Endothelial cell of umbilical vein (primary cell): Measurements from ENCODE around the gene FMNL1. TPM values are rescaled to one million over a fixed set of nuclear protein-coding genes. Genes with fewer than 3 reads are reported as not detected.

Experiments used
- BruUV-seq: library from RNA; stranded (reverse); fragments of 400-500 nt; replicated peaks from 2 replicates; lab custom pipeline; 2021; lab: Mats Ljungman, UMichigan
- CTCF ChIA-PET: fragments of 300-600, 350-600 bp; sonication (Branson Sonifier 250); formaldehyde crosslinking; loops from one replicate; lab custom pipeline; 2021; ENCODE audit warnings: antibody characterized with exemption, inconsistent platforms; lab: Charles Lee
- POLR2A ChIA-PET: fragments of 300-600, 350-600 bp; sonication (Branson Sonifier 250); formaldehyde crosslinking; loops from one replicate; lab custom pipeline; 2021; ENCODE audit warnings: antibody characterized with exemption, inconsistent platforms; lab: Charles Lee
- DNase-seq: peaks from one replicate; pipeline ENCODE4 v3.0.0-alpha.2; 2011; ENCODE audit warnings: low read depth, low spot score
- FAIRE-seq: peaks from 2 replicates; lab custom pipeline; 2011; peaks lifted over from hg19 to GRCh38; lab: Jason Lieb, UNC
- H2AFZ ChIP-seq: 2 replicates; pipeline ENCODE4 v1.6.0; 2012; ENCODE audit warnings: low read depth, low read length, control low read depth, inconsistent platforms
- H3K27ac ChIP-seq: 2 replicates; pipeline ENCODE4 v1.5.1; 2011; ENCODE audit warnings: low read depth, mild to moderate bottlenecking, control low read depth, low read length, moderate library complexity; ENCODE audit not compliant: insufficient read depth
- H3K27me3 ChIP-seq, 2 experiments: 2 replicates each; pipeline versions ENCODE4 v1.6.0 to v1.6.1; 2011; ENCODE audit warnings: low read length in 2 of 2, mixed read lengths in 1 of 2; ENCODE audit not compliant: control insufficient read depth in 2 of 2, insufficient read depth in 2 of 2
- H3K36me3 ChIP-seq, 2 experiments: 2 replicates in 1 of 2; 3 replicates in 1 of 2; pipeline ENCODE4 v1.5.1; 2011; ENCODE audit warnings: low read length in 2 of 2, mild to moderate bottlenecking in 1 of 2, moderate library complexity in 1 of 2; ENCODE audit not compliant: control insufficient read depth in 2 of 2, insufficient read depth in 2 of 2; ENCODE audit errors: extremely low read depth in 1 of 2
- H3K4me1 ChIP-seq: 3 replicates; pipeline ENCODE4 v1.5.1; 2011; ENCODE audit warnings: mild to moderate bottlenecking, low read length; ENCODE audit not compliant: control insufficient read depth, insufficient read depth; ENCODE audit errors: extremely low read depth
- H3K4me2 ChIP-seq: 2 replicates; pipeline ENCODE4 v1.6.1; 2011; ENCODE audit warnings: low read length, control low read depth, mixed read lengths; ENCODE audit not compliant: insufficient read depth
- H3K4me3 ChIP-seq, 3 experiments: fragments of 200-600 bp in 1 of 3; sonication (generic), shearing (Covaris generic) in 1 of 3; replicated peaks in 1 of 3; 2 replicates each; pipeline ENCODE4 v1.5.1; 2011 to 2016; ENCODE audit warnings: control low read depth in 3 of 3, low read length in 3 of 3, mild to moderate bottlenecking in 2 of 3, inconsistent platforms in 1 of 3, low read depth in 1 of 3, moderate library complexity in 1 of 3; ENCODE audit not compliant: insufficient read depth in 1 of 3
- H3K79me2 ChIP-seq: 2 replicates; pipeline ENCODE4 v1.6.0; 2012; ENCODE audit warnings: low read length, inconsistent platforms; ENCODE audit not compliant: control insufficient read depth, insufficient read depth
- H3K9ac ChIP-seq: replicated peaks from 2 replicates; pipeline ENCODE3; 2011; ENCODE audit warnings: low read length, control low read depth; ENCODE audit not compliant: insufficient read depth; ENCODE audit errors: extremely low read depth
- H3K9me1 ChIP-seq: replicated peaks from 3 replicates; pipeline ENCODE4 v1.6.0; 2011; ENCODE audit warnings: mild to moderate bottlenecking, low read length; ENCODE audit not compliant: control insufficient read depth, insufficient read depth; ENCODE audit errors: extremely low read depth
- H3K9me3 ChIP-seq: replicated peaks from 2 replicates; pipeline ENCODE4 v1.5.1; 2012; ENCODE audit warnings: low read length, inconsistent platforms; ENCODE audit not compliant: control insufficient read depth, insufficient read depth
- H4K20me1 ChIP-seq: replicated peaks from 2 replicates; pipeline ENCODE3; 2011; ENCODE audit warnings: mild to moderate bottlenecking, low read length; ENCODE audit not compliant: control insufficient read depth, insufficient read depth; ENCODE audit errors: extremely low read depth
- EZH2 ChIP-seq: IDR thresholded peaks from 2 replicates; pipeline ENCODE4 v1.6.1; 2012; ENCODE audit warnings: borderline replicate concordance, low read depth, mild to moderate bottlenecking, moderate library complexity, low read length, inconsistent platforms; ENCODE audit not compliant: severe bottlenecking
- FOS ChIP-seq: IDR thresholded peaks from 2 replicates; pipeline ENCODE4 v1.6.1; 2011; ENCODE audit warnings: mild to moderate bottlenecking, low read length, moderate library complexity, borderline replicate concordance; ENCODE audit not compliant: insufficient read depth
- GATA2 ChIP-seq: IDR thresholded peaks from 2 replicates; pipeline ENCODE4 v1.7.0; 2011; ENCODE audit warnings: low read depth, mild to moderate bottlenecking, moderate library complexity, mixed read lengths, low read length; ENCODE audit not compliant: insufficient read length, insufficient read depth
- JUN ChIP-seq: IDR thresholded peaks from 2 replicates; pipeline ENCODE4 v1.6.1; 2011; ENCODE audit warnings: borderline replicate concordance, low read depth; ENCODE audit not compliant: insufficient read length, insufficient read depth
- MYC ChIP-seq: IDR thresholded peaks from one replicate; pipeline ENCODE4 v1.6.1; 2011; ENCODE audit warnings: mild to moderate bottlenecking, low read depth, low read length
- POLR2A ChIP-seq: IDR thresholded peaks from 2 replicates; pipeline ENCODE4 v1.6.1; 2012; ENCODE audit warnings: low read depth, mild to moderate bottlenecking, control low read depth, low read length
- POLR2AphosphoS5 ChIP-seq: IDR thresholded peaks from 2 replicates; pipeline ENCODE4 v1.6.1; 2012; ENCODE audit warnings: low read depth, mild to moderate bottlenecking, control low read depth, low read length, moderate library complexity; ENCODE audit not compliant: insufficient read depth
- dilution Hi-C: fragments of 300-500 bp; cut with MboI; formaldehyde crosslinking; loops from one replicate; pipeline ENCODE4 v1.15.0; 2019; ENCODE audit warnings: low sequenced_read_pairs; ENCODE audit not compliant: extremely low pct_ligation_motif_present
- intact Hi-C: fragments of 100-400 bp; cut with micrococcal nuclease; formaldehyde crosslinking; loops from one replicate; pipeline ENCODE4 v1.10.0; 2022
- polyA plus RNA-seq, 4 experiments: library from polyadenylated mRNA; depleted of rRNA in 3 of 4; stranded (reverse) in 3 of 4; unstranded in 1 of 4; fragments of >200 nt; gene quantifications; 2 replicates each; pipeline versions ENCODE4 v1.2.1 to v1.2.3, GENCODE V29; 2011 to 2012; ENCODE audit warnings: missing spikeins in 1 of 4
- total RNA-seq: library from RNA; stranded (reverse); gene quantifications from 2 replicates; pipeline ENCODE4 v1.2.3, GENCODE V29; 2021
- TF ChIP-seq, protein P1 (sequence below), 2 donors: IDR thresholded peaks; 1 replicate in 1 of 2; 2 replicates in 1 of 2; pipeline ENCODE4 v1.5.1; 2011; ENCODE audit warnings: low read length in 2 of 2, mild to moderate bottlenecking in 2 of 2, moderate library complexity in 2 of 2, control low read depth in 1 of 2, inconsistent platforms in 1 of 2, low read depth in 1 of 2; ENCODE audit not compliant: insufficient read depth in 1 of 2; ENCODE audit errors: extremely low read depth in 1 of 2
- TF ChIP-seq, protein P2 (sequence below): IDR thresholded peaks from 2 replicates; pipeline ENCODE4 v1.6.1; 2011; ENCODE audit not compliant: insufficient read depth, insufficient read length

The FMNL1 gene
- total and polyA plus RNA-seq, 2 donors (not counting 3 experiments of a cell fraction or from before 2014, with no cell fraction given) = 0.95 to 1.6 TPM

GRCh38 chr17:45253879-45254278, 32.2 kb downstream of the FMNL1 start:
- H3K4me3 ChIP-seq = no peak overlapping the region
- no peaks in the 10 kb centered on the region for H3K36me3 ChIP-seq
- no peak overlapping the region for H3K9ac ChIP-seq
- CTCF ChIA-PET = interaction anchor here (0.8 to 3.0 kb wide), 7 partner anchors 17 to 130 kb away, joined by 3 to 13 read pairs (median 3); partner anchors contain the start of genes ACBD4 and MAP3K14
- H3K27ac ChIP-seq = no peak overlapping the region
- TF ChIP-seq FOS (no peak), POLR2A (no peak), EZH2 (no peak), MYC (no peak), JUN (no peak), GATA2 (no peak), POLR2AphosphoS5 (no peak)
- TF ChIP-seq, protein P1, sequence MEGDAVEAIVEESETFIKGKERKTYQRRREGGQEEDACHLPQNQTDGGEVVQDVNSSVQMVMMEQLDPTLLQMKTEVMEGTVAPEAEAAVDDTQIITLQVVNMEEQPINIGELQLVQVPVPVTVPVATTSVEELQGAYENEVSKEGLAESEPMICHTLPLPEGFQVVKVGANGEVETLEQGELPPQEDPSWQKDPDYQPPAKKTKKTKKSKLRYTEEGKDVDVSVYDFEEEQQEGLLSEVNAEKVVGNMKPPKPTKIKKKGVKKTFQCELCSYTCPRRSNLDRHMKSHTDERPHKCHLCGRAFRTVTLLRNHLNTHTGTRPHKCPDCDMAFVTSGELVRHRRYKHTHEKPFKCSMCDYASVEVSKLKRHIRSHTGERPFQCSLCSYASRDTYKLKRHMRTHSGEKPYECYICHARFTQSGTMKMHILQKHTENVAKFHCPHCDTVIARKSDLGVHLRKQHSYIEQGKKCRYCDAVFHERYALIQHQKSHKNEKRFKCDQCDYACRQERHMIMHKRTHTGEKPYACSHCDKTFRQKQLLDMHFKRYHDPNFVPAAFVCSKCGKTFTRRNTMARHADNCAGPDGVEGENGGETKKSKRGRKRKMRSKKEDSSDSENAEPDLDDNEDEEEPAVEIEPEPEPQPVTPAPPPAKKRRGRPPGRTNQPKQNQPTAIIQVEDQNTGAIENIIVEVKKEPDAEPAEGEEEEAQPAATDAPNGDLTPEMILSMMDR (IDR thresholded peaks at IDR 0.05; ENCODE audit: extremely low read depth in 1 of 2, insufficient read depth in 1 of 2, low read depth in 1 of 2, low read length in 2 of 2) = no peak
- TF ChIP-seq, protein P2, sequence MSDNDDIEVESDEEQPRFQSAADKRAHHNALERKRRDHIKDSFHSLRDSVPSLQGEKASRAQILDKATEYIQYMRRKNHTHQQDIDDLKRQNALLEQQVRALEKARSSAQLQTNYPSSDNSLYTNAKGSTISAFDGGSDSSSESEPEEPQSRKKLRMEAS = no peak
- H3K4me2 ChIP-seq = no peak overlapping the region
- H3K4me1 ChIP-seq = no peaks in the 10 kb centered on the region
- no peak for FAIRE-seq
- no peaks in the 10 kb centered on the region for H3K9me3 ChIP-seq
- no TSS peak for BruUV-seq
- H4K20me1 ChIP-seq = no peaks in the 10 kb centered on the region
- intact Hi-C loops = no loop called here
- H3K79me2 ChIP-seq = no peaks in the 10 kb centered on the region
- no peak overlapping the region for H2AFZ ChIP-seq
- dilution Hi-C loops = no loop called here
- no peaks in the 10 kb centered on the region for H3K9me1 ChIP-seq
- POLR2A ChIA-PET = no interaction called here
- peaks cover 0 to 2% of the 10 kb centered on the region in 2 experiments for H3K27me3 ChIP-seq
- DNase-seq = no peak
